Ammon's horn (tissue), 1 donor: ENCODE results near the gene HCST.
"Not testable (repeated sequence)": the region's sequence is repeated elsewhere in the genome, so short reads cannot be mapped to it uniquely, and the experiment has no call there.

Source experiments
- DNase-seq: peaks from one replicate; pipeline ENCODE4 v3.0.0-alpha.2; 2016; ENCODE audit warnings: low spot score

Gene HCST

DNA sequence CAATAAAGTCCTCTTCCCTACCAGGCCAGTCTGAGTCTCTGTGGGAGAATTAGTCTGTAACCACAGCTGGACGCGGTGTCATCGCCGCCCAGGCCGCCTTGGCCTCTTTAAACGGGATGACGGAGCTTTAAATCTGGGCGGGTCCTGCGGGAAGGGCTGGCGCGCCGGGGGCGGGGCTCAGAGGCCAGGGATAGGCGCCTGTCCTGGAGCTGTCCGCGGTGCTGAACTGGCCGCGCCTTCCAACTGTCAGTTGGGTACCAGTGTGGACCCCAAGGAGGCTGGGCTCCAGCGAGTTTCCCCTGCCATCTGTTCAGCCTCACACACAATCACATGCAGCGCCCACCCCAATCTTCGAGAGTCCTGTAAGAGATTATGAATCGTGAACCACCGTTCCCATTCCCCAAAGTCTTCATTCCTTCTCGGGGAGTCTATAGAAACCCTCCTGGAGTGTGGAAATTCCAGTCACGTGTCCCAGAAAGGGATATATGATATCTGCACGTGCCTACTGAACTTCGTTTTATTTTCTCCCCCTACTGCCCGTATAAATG lies 22.5 kb upstream of the HCST start:
- DNase-seq: peak; percentile 82

GRCh38 chr19:35882114-35882832 lies 20.1 kb upstream of the HCST start:
- peak; percentile 89 for DNase-seq

DNA sequence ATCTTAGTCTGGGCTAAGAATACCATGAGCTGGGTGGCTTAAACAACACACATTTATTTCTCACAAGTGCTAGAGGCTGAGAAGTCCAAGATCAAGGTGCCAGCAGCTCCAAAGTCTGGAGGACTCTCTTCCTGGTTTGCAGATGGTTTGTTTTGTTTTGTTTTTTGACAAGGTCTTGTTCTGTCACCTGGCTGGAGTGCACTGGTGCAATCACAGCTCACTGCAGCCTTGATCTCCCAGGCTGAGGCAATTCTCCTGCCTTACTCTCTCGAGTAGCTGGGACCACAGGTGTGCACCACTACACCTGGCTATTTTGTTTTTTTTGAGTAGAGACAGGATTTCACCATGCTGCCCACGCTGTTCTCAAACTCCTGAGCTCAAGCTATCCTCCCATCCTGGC lies 18.4 kb upstream of the HCST start:
- no peak for DNase-seq

- no peak for DNase-seq
These were observed 17.0 kb upstream of the HCST start for GRCh38 chr19:35885225-35885738.

DNA sequence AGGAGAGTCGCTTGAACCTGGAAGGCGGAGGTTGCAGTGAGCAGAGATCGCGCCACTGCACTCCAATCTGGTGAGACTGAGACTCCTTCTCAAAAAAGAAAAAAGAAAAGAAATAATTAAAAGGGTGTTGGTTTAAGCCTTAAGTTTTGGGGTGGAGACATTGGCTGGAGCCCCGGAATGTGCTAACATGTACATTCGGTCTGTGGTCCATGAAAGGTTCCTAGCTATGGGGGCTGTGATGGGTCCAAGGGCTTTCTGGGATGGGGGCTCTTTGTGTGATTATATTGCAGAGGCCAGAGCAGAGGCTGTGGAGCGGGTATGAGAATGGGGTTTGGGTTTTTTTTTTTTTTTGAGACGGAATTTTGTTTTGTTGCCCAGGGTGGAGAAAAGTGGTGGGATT lies 16.4 kb upstream of the HCST start:
- no peak for DNase-seq

GRCh38 chr19:35887197-35887596 lies 15.1 kb upstream of the HCST start:
- no peak for DNase-seq

- no peak for DNase-seq
These were observed 13.9 kb upstream of the HCST start for GRCh38 chr19:35888398-35888797.

DNA sequence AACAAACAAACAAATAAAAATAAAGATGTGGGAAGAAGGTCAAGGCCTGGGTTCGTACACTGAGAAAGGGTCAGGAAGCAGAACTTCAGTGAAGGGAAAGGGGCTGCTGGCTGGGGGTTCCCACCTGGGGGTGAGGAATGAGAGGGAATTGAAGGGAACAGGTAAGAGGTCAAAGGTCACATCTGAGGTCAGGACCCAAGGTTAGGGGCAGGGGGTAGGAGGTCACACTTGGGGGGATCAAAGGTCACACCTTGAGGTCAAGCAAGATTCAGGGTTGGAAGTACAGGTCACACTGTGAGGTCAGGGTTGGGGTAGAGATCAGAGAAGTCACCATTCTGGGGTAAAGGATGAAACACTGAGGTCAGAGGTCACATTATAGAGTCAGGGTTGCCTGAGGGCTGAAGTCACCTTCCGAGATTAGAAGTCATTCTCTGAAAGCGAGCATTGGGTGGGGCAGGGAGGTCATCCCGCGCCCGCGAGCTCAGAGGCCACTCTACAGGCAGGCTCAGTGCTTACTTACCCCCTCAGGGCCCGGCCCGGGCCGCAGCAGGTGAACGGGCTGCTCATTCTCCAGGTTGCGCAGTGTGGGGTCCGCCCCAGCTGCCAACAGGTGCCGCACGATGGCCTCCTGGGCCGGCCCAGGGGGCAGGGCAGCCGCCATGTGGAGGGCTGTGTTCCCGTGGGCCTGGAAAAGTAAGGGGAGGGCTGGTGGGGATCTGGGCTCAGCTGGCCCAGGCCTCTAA lies 12.8 kb upstream of the HCST start:
- DNase-seq: no peak

GRCh38 chr19:35890113-35890650 lies 12.1 kb upstream of the HCST start:
- no peak for DNase-seq

- not testable (repeated sequence) for DNase-seq
These were observed 10.5 kb upstream of the HCST start for GRCh38 chr19:35891819-35892218.

DNA sequence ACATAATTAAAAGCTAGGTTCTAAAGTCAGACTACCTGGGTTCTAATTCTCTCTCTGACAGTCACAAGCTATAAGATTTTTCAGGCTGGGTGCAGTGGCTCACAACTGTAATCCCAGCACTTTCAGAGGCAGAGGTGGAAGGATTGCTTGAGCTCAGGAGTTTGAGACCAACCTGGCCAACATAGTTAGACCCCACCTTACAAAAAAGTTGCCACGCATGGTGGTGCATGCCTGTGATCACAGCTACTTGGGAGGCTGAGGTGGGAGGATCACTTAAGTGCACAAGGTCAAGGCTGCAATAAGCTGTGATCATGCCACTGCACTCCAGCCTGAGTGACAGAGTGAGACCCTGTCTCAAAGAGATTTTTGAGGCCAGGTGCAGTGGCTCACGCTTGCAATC lies 8.0 kb upstream of the HCST start:
- no peak for DNase-seq

- no peak for DNase-seq
These were observed 6.3 kb upstream of the HCST start for GRCh38 chr19:35895911-35896642.

GRCh38 chr19:35896643-35897040 lies 5.7 kb upstream of the HCST start:
- DNase-seq: no peak

DNA sequence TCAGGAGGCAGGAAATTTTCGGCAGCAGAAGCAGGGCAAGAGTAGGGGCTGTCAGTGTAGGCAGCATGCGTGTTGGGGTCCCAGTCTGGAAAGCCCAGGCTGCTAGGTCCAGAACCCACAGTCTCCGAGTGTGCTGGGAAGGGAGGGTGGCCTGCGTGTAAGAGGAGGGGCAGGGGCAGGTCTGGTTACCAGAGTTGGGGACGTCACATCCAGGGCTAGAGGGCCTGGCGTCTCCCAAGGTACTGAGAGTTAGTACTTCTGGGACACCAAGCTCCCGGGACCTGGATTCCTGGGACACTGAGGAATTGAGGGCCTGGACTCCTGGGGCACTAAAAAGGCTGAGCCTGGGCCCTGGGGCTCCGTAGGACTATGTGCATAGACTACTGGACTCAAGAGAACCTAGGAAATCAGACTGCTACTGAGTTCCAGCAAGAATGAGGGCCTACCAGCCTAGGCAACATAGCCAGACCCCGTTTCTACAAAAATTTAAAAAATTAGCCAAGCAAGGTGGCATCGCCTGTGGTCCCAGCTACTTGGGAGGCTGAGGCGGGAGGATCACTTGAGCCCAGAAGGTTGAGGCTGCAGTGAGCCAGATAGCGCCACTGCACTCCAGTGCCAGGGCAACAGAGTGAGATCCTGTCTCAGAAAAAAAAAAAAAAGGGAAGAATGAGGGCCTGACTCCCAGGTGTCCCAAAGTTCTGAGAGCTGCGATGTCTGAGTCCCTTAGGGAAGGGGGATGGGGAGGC lies 4.5 kb upstream of the HCST start:
- no peak for DNase-seq

- no peak for DNase-seq
These were observed 3.9 kb upstream of the HCST start for GRCh38 chr19:35898499-35898809.

GRCh38 chr19:35899547-35900214 lies 2.6 kb upstream of the HCST start:
- DNase-seq: peak; percentile 92

- no peak for DNase-seq
These were observed 1.2 kb upstream of the HCST start for GRCh38 chr19:35901055-35901644.

- DNase-seq: no peak
These were observed 644 bp downstream of the HCST start for GRCh38 chr19:35902870-35903475.

DNA sequence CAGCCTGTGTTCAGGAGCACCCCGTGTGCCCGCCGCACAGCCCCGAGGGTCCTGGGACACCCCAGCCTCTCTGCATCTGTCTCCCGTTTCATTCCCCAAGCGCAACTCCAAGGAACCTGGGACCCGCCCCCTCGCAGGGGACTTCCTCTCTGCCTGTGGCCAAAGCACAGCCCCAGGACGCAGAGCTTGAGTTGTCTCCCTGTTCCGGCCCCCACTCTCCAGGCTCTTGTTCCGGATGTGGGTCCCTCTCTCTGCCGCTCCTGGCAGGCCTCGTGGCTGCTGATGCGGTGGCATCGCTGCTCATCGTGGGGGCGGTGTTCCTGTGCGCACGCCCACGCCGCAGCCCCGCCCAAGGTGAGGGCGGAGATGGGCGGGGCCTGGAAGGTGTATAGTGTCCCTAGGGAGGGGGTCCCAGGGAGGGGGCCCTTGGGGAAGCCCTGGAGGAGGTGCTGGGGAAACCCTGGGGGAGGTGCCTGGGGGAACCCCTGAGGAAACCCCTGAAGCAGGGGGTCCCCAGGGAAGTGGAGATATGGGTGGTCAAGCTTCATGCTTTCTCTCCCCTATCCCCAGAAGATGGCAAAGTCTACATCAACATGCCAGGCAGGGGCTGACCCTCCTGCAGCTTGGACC lies 1.3 kb downstream of the HCST start:
- DNase-seq: peak; percentile 79
